ENCODE results near the gene RNF121.

- no peak for TF ChIP-seq CTCF (conservative IDR thresholded peaks at IDR 0.05; ENCODE audit: low read length)
- TF ChIP-seq EZH2phosphoT487 (IDR thresholded peaks at IDR 0.05; ENCODE audit: borderline replicate concordance): no peak
Observed at GRCh38 chr11:72002841-72003775, 74.3 kb downstream of the RNF121 start.
